Endodermal cell (in vitro differentiated cells): ENCODE results near the gene B4GALNT3. TPM values are rescaled to one million over a fixed set of nuclear protein-coding genes. Genes with fewer than 3 reads are reported as not detected.
A peak's percentile ranks its signal among the peaks of the same experiment; 100 is the strongest.

Experiments used
- DNase-seq: peaks from one replicate; pipeline ENCODE4 v3.0.0-alpha.2; 2017
- H3K27ac ChIP-seq: 2 replicates; pipeline ENCODE4 v1.5.1; 2013; ENCODE audit warnings: mild to moderate bottlenecking, low read depth, low read length, moderate library complexity
- H3K27me3 ChIP-seq: 2 replicates; pipeline ENCODE4 v1.6.1; 2013; ENCODE audit warnings: mild to moderate bottlenecking, low read length, moderate library complexity; ENCODE audit not compliant: insufficient read depth, control insufficient read depth, poor library complexity, severe bottlenecking
- H3K36me3 ChIP-seq: 2 replicates; pipeline ENCODE4 v1.7.0; 2013; ENCODE audit warnings: mild to moderate bottlenecking, low read length, moderate library complexity; ENCODE audit not compliant: control insufficient read depth, insufficient read depth
- H3K4me1 ChIP-seq: one replicate; pipeline ENCODE4 v1.7.0; 2013; ENCODE audit warnings: low read length; ENCODE audit not compliant: control insufficient read depth, insufficient read depth
- H3K4me3 ChIP-seq: 2 replicates; pipeline ENCODE4 v1.5.1; 2013; ENCODE audit warnings: mild to moderate bottlenecking, low read length, moderate library complexity
- H3K9ac ChIP-seq: 2 replicates; pipeline ENCODE4 v1.6.1; 2013; ENCODE audit warnings: mild to moderate bottlenecking, low read length, moderate library complexity; ENCODE audit not compliant: poor library complexity, severe bottlenecking; ENCODE audit errors: extremely low read depth
- H3K9me3 ChIP-seq: 2 replicates; pipeline ENCODE4 v1.6.1; 2013; ENCODE audit warnings: mild to moderate bottlenecking, low read length, moderate library complexity; ENCODE audit not compliant: control insufficient read depth
- H3K27ac Mint-ChIP-seq: 2 replicates; pipeline ENCODE4 v1.8.0; 2020; ENCODE audit warnings: mixed read lengths
- H3K27me3 Mint-ChIP-seq: 2 replicates; pipeline ENCODE4 v1.8.0; 2021; ENCODE audit warnings: mild to moderate bottlenecking, mixed read lengths; ENCODE audit not compliant: insufficient read depth
- H3K36me3 Mint-ChIP-seq: 2 replicates; pipeline ENCODE4 v1.8.0; 2020; ENCODE audit warnings: low read depth, mixed read lengths
- H3K4me1 Mint-ChIP-seq: 2 replicates; pipeline ENCODE4 v1.8.0; 2020; ENCODE audit warnings: mixed read lengths
- H3K4me3 Mint-ChIP-seq: 2 replicates; pipeline ENCODE4 v1.8.0; 2020; ENCODE audit warnings: mild to moderate bottlenecking, moderate library complexity, mixed read lengths
- H3K9me3 Mint-ChIP-seq: 2 replicates; pipeline ENCODE4 v1.8.0; 2020; ENCODE audit warnings: mild to moderate bottlenecking, mixed read lengths
- WGBS, 2 experiments: methylation state at CpG; one replicate each; pipeline versions ENCODE4 v1.1.5 to v1.1.7; 2013; ENCODE audit warnings: missing lambda C conversion rate in 2 of 2, mixed read lengths in 1 of 2; ENCODE audit not compliant: insufficient coverage in 1 of 2, insufficient read length in 1 of 2; 5-methylcytosine and 5-hydroxymethylcytosine counted together
- total RNA-seq, 2 donors: library from RNA; stranded (reverse); fragmentation: NEBNext Ultra II Directional in 1 of 2; extraction: Animal tissue kit (Norgen Biotek cat#: 25700) in 1 of 2; gene quantifications; 2 replicates in 1 of 2; 3 replicates in 1 of 2; pipeline ENCODE4 v1.2.1, GENCODE V29; 2021
- TF ChIP-seq, protein P1 (sequence below): fragments of 200-600 bp; sonication (generic); conservative IDR thresholded peaks from 2 replicates; pipeline ENCODE4 v1.5.0; 2021; ENCODE audit warnings: antibody characterized with exemption, mild to moderate bottlenecking

Gene B4GALNT3
- total RNA-seq, 2 donors from 2014 or later, result 61.5 to 155 TPM

DNA sequence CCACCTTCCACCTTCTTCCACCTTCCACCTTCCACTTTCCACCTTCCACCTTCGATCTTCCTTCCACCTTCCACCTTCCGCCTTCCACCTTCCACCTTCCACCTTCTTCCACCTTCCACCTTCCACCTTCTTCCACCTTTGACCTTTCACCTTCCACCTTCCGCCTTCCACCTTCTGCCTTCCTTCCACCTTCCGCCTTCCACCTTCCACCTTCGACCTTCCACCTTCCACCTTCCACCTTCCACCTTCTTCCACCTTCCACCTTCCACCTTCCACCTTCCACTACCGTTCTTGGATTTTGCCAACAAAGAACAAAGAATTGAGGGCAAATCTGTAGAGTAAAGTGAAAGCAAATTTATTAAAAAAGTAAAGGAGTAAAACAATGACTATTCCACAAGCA, 53.2 kb downstream of the B4GALNT3 start:
- Mint-ChIP-seq H3K27me3 (no peaks in the 10 kb centered on the region), H3K4me3 (no peak overlapping the region), H3K9me3 (peaks cover 17% of the 10 kb centered on the region), H3K36me3 (peaks cover 20% of the 10 kb centered on the region), H3K27ac (peak overlapping the region; percentile 22), H3K4me1 (peaks cover 41% of the 10 kb centered on the region)
- Histone ChIP-seq H3K4me3 (no peak overlapping the region), H3K36me3 (peaks cover 4% of the 10 kb centered on the region), H3K27ac (no peak overlapping the region), H3K9ac (no peak overlapping the region), H3K9me3 (no peaks in the 10 kb centered on the region), H3K27me3 (no peaks in the 10 kb centered on the region), H3K4me1 (peaks cover 25% of the 10 kb centered on the region)
- TF ChIP-seq, protein P1, sequence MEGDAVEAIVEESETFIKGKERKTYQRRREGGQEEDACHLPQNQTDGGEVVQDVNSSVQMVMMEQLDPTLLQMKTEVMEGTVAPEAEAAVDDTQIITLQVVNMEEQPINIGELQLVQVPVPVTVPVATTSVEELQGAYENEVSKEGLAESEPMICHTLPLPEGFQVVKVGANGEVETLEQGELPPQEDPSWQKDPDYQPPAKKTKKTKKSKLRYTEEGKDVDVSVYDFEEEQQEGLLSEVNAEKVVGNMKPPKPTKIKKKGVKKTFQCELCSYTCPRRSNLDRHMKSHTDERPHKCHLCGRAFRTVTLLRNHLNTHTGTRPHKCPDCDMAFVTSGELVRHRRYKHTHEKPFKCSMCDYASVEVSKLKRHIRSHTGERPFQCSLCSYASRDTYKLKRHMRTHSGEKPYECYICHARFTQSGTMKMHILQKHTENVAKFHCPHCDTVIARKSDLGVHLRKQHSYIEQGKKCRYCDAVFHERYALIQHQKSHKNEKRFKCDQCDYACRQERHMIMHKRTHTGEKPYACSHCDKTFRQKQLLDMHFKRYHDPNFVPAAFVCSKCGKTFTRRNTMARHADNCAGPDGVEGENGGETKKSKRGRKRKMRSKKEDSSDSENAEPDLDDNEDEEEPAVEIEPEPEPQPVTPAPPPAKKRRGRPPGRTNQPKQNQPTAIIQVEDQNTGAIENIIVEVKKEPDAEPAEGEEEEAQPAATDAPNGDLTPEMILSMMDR, result no peak
- no peak for DNase-seq
- WGBS, 2 experiments, result 85 to 92% methylated on average over 4 to 6 of the region's 6 CpGs

DNA sequence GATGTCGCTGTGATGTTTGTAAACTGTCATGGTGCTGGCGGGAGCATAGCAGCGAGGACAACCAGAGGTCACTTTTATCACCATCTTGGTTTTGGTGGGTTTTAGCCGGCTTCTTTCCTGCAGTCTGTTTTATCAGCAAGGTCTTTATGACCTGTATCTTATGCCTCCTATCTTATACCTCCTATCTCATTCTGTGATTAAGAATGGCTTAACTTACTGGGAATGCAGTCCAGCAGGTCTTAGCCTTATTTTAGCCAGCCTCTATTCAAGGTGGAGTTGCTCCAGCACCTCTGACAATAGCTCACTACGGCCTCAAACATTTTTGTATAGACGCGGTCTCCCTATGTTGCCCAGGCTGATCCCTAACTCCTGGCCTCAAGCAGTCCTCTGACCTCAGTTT, 53.7 kb downstream of the B4GALNT3 start:
- 65 to 87% methylated on average over 6 to 7 of the region's 7 CpGs for WGBS, 2 experiments
- TF ChIP-seq, protein P1, result no peak
- H3K4me3 Mint-ChIP-seq, result peak overlapping the region; percentile 1
- no peak overlapping the region for H3K4me3 ChIP-seq
- H3K9me3 Mint-ChIP-seq, result peaks cover 17% of the 10 kb centered on the region
- no peaks in the 10 kb centered on the region for H3K27me3 ChIP-seq
- no peak overlapping the region for H3K27ac ChIP-seq
- peak; percentile 50 for DNase-seq
- no peaks in the 10 kb centered on the region for H3K36me3 ChIP-seq
- peaks cover 19% of the 10 kb centered on the region for H3K36me3 Mint-ChIP-seq
- H3K27ac Mint-ChIP-seq, result peak overlapping the region; percentile 22
- no peaks in the 10 kb centered on the region for H3K9me3 ChIP-seq
- no peak overlapping the region for H3K9ac ChIP-seq
- peaks cover 36% of the 10 kb centered on the region for H3K4me1 Mint-ChIP-seq
- H3K4me1 ChIP-seq, result peaks cover 20% of the 10 kb centered on the region
- H3K27me3 Mint-ChIP-seq, result no peaks in the 10 kb centered on the region

DNA sequence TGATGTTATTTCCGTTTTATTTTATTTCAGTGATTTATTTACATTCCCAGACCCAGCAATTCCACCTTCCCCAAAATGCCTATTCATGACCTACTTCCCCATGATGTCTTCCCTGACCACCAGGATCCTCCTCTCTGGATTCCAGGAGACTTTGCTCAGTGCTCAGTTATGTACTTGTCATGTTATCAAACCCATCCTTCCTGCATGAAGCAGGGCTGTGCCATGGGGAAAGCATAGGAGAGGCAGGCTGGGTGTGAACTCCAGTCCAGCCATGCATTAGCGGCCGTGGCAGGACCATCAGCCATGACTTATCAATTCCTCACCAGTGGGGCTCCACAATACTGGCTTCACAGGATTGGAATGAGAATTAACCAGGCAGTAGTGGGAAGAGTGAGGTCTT, 57.8 kb downstream of the B4GALNT3 start:
- Histone ChIP-seq H3K27ac (no peak overlapping the region), H3K4me3 (no peak overlapping the region), H3K27me3 (no peaks in the 10 kb centered on the region), H3K9ac (no peak overlapping the region), H3K4me1 (peaks cover 6% of the 10 kb centered on the region), H3K9me3 (no peaks in the 10 kb centered on the region), H3K36me3 (no peaks in the 10 kb centered on the region)
- Mint-ChIP-seq H3K36me3 (peaks cover 13% of the 10 kb centered on the region), H3K9me3 (peaks cover 14% of the 10 kb centered on the region), H3K27me3 (no peaks in the 10 kb centered on the region), H3K4me1 (peaks cover 48% of the 10 kb centered on the region), H3K4me3 (no peak overlapping the region), H3K27ac (no peak overlapping the region)
- TF ChIP-seq, protein P1, result no peak
- no peak for DNase-seq
- 90 to 100% methylated on average over 1 to 3 of the region's 3 CpGs for WGBS, 2 experiments
